GM23248 (cell line): ENCODE data around the gene FBXL5.

ENCODE experiments used
- EZH2 ChIP-seq: fragments of 200-600 bp; sonication (generic); IDR thresholded peaks from 2 replicates; pipeline ENCODE4 v1.6.1; 2018; ENCODE audit warnings: antibody characterized with exemption, mild to moderate bottlenecking; ENCODE audit not compliant: insufficient read depth, poor library complexity, severe bottlenecking
- EZH2phosphoT487 ChIP-seq: fragments of 200-600 bp; sonication (generic); IDR thresholded peaks from 2 replicates; pipeline ENCODE4 v1.6.1; 2018; ENCODE audit warnings: antibody characterized with exemption, moderate library complexity, mild to moderate bottlenecking, low read depth; ENCODE audit not compliant: insufficient read depth

DNA sequence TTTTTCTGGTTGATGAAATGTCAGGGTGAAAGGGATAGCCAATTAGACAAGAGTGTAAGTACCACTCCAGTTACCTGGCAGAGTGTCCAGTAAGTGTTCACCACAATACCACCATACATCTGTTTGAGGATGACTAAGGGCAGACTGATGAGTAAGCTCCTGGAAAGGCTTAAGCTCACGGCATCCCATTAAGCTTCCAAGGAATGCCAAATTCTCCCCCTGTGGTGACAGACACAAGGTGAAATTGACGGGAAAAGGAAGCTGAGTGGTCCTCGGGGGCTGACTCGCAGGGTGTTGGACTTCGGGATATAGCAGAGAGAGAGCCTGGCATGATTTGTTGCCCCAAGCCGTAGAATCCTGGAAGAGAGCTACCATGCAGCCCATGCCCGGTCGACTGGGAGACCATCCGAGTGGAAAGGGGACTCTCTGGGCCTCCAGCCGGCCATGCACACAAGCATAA, 40.1 kb upstream of the FBXL5 start:
- TF ChIP-seq EZH2 (no peak), EZH2phosphoT487 (peak; percentile 93)
